ENCODE data around the gene NR1D1. TPM values are rescaled to one million over a fixed set of nuclear protein-coding genes. Genes with fewer than 3 reads are reported as not detected.

The NR1D1 gene
- polyA plus RNA-seq, 1 donor (not counting 4 experiments of a cell fraction or from before 2014, with no cell fraction given): 1.0 TPM

DNA sequence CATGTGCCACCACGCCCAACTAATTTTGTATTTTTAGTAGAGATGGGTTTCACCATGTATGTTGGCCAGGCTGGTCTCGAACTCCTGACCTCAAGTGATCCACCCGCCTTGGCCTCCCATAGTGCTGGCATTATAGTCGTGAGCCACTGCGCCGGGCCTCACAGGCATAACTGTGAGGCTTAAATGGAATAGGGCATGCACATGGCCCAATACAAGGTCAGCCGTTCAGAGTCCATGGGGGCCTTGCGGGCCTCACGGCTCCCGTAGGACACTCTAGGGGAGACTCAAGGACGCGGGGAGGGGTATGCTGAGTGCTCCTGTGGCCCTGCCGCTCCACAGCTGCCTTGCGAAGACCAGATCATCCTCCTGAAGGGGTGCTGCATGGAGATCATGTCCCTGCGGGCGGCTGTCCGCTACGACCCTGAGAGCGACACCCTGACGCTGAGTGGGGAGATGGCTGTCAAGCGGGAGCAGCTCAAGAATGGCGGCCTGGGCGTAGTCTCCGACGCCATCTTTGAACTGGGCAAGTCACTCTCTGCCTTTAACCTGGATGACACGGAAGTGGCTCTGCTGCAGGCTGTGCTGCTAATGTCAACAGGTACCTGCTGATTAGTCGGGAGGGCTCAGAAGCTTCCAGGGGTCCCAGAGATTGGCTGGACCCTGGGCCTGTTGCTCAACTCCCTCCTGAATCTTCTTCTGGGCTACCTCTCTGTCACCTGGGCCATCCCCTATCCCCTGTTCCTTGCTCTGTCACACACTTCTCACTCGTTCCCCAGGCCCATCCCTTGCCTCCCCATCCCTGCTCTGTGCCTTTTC is 12.3 kb downstream of the NR1D1 start:
- H3K27me3 ChIP-seq (ENCODE audit: control insufficient read depth, extremely low read depth, insufficient read depth, low read length): no peaks in the 10 kb centered on the region
- no peaks in the 10 kb centered on the region for H4K20me1 ChIP-seq (ENCODE audit: control insufficient read depth, extremely low read depth, insufficient read depth, low read length)
- H3K4me2 ChIP-seq (ENCODE audit: control insufficient read depth, extremely low read depth, insufficient read depth, low read depth, low read length): no peak overlapping the region
- TF ChIP-seq EZH2 (IDR thresholded peaks at IDR 0.05; ENCODE audit: low read length): no peak
- TF ChIP-seq, protein P1, sequence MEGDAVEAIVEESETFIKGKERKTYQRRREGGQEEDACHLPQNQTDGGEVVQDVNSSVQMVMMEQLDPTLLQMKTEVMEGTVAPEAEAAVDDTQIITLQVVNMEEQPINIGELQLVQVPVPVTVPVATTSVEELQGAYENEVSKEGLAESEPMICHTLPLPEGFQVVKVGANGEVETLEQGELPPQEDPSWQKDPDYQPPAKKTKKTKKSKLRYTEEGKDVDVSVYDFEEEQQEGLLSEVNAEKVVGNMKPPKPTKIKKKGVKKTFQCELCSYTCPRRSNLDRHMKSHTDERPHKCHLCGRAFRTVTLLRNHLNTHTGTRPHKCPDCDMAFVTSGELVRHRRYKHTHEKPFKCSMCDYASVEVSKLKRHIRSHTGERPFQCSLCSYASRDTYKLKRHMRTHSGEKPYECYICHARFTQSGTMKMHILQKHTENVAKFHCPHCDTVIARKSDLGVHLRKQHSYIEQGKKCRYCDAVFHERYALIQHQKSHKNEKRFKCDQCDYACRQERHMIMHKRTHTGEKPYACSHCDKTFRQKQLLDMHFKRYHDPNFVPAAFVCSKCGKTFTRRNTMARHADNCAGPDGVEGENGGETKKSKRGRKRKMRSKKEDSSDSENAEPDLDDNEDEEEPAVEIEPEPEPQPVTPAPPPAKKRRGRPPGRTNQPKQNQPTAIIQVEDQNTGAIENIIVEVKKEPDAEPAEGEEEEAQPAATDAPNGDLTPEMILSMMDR (optimal IDR thresholded peaks at IDR 0.05 in 1 of 3, IDR thresholded peaks at IDR 0.05 in 1 of 3, conservative IDR thresholded peaks at IDR 0.05 in 1 of 3; ENCODE audit: extremely low read depth in 1 of 3, insufficient read depth in 2 of 3, low read length in 3 of 3): no peak
- dilution Hi-C loops (cut with MboI; ENCODE audit: extremely low pct_ligation_motif_present, low sequenced_read_pairs): no loop called here
- H3K4me1 ChIP-seq (ENCODE audit: control insufficient read depth, extremely low read depth, insufficient read depth, low read length): no peaks in the 10 kb centered on the region
- H3K27ac ChIP-seq (ENCODE audit: control insufficient read depth, insufficient read depth, low read length): no peak overlapping the region
- H2AFZ ChIP-seq (ENCODE audit: control insufficient read depth, low read length): no peak overlapping the region
- no peak for DNase-seq (ENCODE audit: low read depth, low spot score)
- H3K79me2 ChIP-seq (ENCODE audit: control insufficient read depth, insufficient read depth, low read length): no peaks in the 10 kb centered on the region
- peaks cover 8% of the 10 kb centered on the region in 2 experiments for H3K36me3 ChIP-seq (ENCODE audit: control insufficient read depth in 2 of 2, extremely low read depth in 1 of 2, insufficient read depth in 2 of 2, low read length in 2 of 2)
- no peak overlapping the region for H3K4me3 ChIP-seq (ENCODE audit: control insufficient read depth in 2 of 3, extremely low read depth in 1 of 3, insufficient read depth in 2 of 3, low read depth in 1 of 3, low read length in 3 of 3)
- no peaks in the 10 kb centered on the region for H3K9me3 ChIP-seq (ENCODE audit: control insufficient read depth, low read depth, low read length)
- H3K9ac ChIP-seq (ENCODE audit: control insufficient read depth, extremely low read depth, insufficient read depth, low read length): no peak overlapping the region
- FAIRE-seq: no peak
- H3K9me1 ChIP-seq (ENCODE audit: control insufficient read depth, extremely low read depth, insufficient read depth, low read length): no peaks in the 10 kb centered on the region

DNA sequence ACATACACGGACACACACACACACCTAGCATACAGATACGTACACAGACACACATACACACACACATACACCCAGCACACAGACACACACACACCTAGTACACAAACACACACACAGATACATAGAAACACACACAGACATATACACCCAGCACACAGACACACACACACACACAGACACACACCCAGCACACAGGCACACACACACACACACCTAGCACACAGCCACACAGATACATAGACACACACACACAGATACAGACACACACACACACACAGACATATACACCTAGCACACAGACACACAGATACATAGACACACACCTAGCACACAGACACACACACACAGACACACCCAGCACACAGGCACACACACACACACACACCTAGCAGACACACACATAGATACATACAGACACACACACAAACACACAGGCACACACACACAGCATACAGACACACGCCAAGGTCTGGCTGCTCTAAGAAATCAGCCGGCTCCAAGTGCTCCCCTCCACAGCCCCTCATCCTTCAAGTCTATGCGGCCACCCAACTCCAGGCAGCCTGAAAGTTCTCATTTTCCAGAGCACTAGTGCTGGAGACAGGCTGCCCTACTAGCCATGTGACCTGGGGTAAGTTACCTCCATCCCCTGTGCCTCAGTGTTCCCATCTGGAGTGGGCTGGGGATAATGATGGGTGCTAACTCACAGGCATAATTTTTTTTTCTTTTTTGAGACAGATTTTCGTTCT is 13.2 kb downstream of the NR1D1 start:
- dilution Hi-C loops (cut with MboI; ENCODE audit: extremely low pct_ligation_motif_present, low sequenced_read_pairs): no loop called here
- H3K79me2 ChIP-seq (ENCODE audit: control insufficient read depth, insufficient read depth, low read length): no peaks in the 10 kb centered on the region
- TF ChIP-seq, protein P1 (optimal IDR thresholded peaks at IDR 0.05 in 1 of 3, IDR thresholded peaks at IDR 0.05 in 1 of 3, conservative IDR thresholded peaks at IDR 0.05 in 1 of 3; ENCODE audit: extremely low read depth in 1 of 3, insufficient read depth in 2 of 3, low read length in 3 of 3): no peak
- no peak for TF ChIP-seq EZH2 (IDR thresholded peaks at IDR 0.05; ENCODE audit: low read length)
- no peak overlapping the region for H3K9ac ChIP-seq (ENCODE audit: control insufficient read depth, extremely low read depth, insufficient read depth, low read length)
- no peaks in the 10 kb centered on the region for H4K20me1 ChIP-seq (ENCODE audit: control insufficient read depth, extremely low read depth, insufficient read depth, low read length)
- DNase-seq (ENCODE audit: low read depth, low spot score): no peak
- H3K9me1 ChIP-seq (ENCODE audit: control insufficient read depth, extremely low read depth, insufficient read depth, low read length): no peaks in the 10 kb centered on the region
- no peak overlapping the region for H3K27ac ChIP-seq (ENCODE audit: control insufficient read depth, insufficient read depth, low read length)
- H3K36me3 ChIP-seq (ENCODE audit: control insufficient read depth in 2 of 2, extremely low read depth in 1 of 2, insufficient read depth in 2 of 2, low read length in 2 of 2): peaks cover 5 to 6% of the 10 kb centered on the region in 2 experiments
- H3K4me2 ChIP-seq (ENCODE audit: control insufficient read depth, extremely low read depth, insufficient read depth, low read depth, low read length): no peak overlapping the region
- H3K4me1 ChIP-seq (ENCODE audit: control insufficient read depth, extremely low read depth, insufficient read depth, low read length): no peaks in the 10 kb centered on the region
- no peak overlapping the region for H2AFZ ChIP-seq (ENCODE audit: control insufficient read depth, low read length)
- H3K27me3 ChIP-seq (ENCODE audit: control insufficient read depth, extremely low read depth, insufficient read depth, low read length): no peaks in the 10 kb centered on the region
- FAIRE-seq: no peak
- H3K4me3 ChIP-seq (ENCODE audit: control insufficient read depth in 2 of 3, extremely low read depth in 1 of 3, insufficient read depth in 2 of 3, low read depth in 1 of 3, low read length in 3 of 3): no peak overlapping the region
- no peaks in the 10 kb centered on the region for H3K9me3 ChIP-seq (ENCODE audit: control insufficient read depth, low read depth, low read length)
